NCI-H2196 (cell line): ENCODE measurements around the gene VWA2.
A peak's percentile ranks its signal among the peaks of the same experiment; 100 is the strongest.

Source experiments
- DNase-seq: peaks from one replicate; lab custom pipeline; 2025; ENCODE audit not compliant: unreplicated experiment; lab: John Stamatoyannopoulos, UW

Gene VWA2

GRCh38 chr10:114239117-114239993, at the start of gene VWA2:
Gene VWA2, plus strand, starts transcription at chr10:114239254. Its CDS starts 9,460 bp downstream, at chr10:114248714.
- DNase-seq, result peak; percentile 26

DNA sequence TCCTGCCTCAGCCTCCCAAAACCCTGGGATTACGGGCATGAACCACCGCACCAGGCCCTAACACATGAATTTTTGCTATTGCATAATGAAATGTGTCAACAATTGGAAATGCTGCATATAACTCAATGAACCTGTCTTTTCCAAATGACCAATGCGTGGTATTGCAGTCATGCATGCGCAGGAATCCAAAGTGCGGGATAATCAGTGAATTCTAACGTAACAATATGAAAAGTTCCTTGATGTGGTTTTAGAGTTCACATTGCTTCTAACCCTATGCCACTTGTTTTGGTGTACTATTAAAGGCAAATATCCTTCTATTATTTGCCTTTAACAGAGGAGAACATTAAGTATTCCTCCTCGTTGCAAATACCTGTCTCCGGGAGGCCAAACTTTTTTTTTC, 49.4 kb upstream of the VWA2 start:
- DNase-seq, result no peak

GRCh38 chr10:114195079-114195478, 44.0 kb upstream of the VWA2 start:
- no peak for DNase-seq

GRCh38 chr10:114199239-114199638, 39.8 kb upstream of the VWA2 start:
- DNase-seq, result no peak

DNA sequence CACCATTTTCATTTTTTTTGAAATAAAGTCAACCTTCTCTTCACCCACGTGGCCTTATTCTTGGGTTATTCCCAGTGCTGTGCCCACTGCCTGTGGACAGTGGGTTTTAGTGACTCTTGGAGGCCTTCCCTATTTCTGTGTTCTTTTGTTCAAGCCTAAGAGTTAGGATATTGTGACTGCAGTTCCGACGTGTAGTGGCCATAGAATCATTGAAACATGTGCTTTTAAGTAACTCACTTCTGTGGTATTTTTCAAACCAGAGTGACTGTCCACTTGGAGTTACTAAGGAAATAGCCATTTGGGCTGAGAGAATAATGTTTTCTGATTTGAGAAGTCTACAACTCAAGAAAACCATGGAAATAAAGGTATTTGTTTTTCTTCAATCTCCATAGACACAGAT, 36.2 kb upstream of the VWA2 start:
- DNase-seq, result no peak

DNA sequence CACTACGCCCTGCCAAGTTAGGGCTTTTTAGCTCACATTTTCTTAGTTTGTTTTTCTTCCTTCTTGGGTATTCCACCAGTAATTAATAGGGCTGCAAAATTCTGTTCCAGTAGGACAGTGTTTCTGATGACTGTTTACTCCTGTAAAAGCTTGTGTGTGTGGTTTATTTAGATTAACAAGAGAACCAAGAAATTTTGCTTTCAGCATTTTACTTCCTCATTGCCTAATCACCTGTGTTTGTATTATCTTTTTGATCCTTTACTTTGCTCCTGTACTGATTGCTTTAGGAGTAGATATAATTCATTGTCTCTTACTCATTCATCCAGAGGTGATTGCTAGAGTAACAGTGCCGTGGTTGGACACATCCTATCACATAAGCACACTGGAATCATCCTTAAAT, 32.2 kb upstream of the VWA2 start:
- no peak for DNase-seq

DNA sequence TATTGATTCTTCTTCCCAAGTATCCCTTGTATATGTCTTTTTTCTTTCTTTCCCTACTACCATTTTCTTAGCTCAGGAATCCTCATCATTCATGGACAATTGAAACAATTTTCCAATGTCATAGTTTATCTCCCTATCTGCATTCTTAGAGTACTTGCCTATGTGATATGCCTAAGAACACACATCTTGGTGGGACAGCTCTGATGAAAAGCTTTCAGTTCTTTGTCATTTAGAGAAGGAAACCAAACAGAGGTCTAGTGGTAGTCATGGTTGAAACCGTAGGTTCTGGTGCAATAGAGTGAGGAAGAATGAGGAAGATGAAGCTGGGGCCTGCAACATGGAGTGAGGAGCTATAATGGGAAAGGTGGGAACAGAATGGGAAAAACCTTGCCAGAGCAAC, 31.7 kb upstream of the VWA2 start:
- no peak for DNase-seq

DNA sequence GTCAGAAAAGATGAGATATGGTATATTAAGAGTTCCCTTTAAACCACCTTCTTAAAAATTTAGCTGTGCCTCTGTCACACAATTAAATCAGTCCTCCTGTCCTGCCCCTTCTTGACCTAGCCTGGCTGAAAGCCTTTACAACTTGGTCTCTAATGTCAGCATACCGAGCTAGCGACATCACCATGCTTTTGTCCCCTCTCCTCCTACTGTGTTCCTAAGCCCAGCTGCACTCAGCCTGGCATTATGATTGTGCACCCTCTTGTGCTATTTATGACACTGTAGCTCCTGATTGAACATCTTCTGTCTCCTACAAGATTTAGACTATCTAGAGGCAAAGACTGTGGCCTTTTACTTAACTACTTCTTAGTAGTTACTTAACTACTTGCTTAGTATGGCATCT, 30.7 kb upstream of the VWA2 start:
- no peak for DNase-seq

- DNase-seq, result no peak
These were observed 26.9 kb upstream of the VWA2 start for GRCh38 chr10:114212153-114212552.

DNA sequence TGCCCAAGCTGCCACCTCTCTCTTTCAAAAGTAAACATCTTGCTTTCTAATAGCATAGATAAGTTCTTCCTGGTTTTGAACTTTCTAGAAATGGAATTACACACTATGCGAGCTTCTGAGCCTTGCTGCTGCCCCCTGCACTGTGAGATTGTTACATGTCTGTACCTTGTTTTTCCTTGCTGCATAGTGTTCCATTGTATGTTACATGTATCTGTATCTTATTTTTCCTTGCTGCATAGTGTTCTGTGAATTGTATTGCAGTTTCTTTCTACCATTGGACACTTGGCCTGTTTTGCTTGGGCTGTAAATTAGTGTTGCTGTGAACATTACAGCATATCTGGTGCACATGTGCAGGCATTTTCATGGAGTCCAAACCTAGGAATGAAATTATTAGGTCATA, 24.0 kb upstream of the VWA2 start:
- no peak for DNase-seq

GRCh38 chr10:114220281-114220680, 18.8 kb upstream of the VWA2 start:
- no peak for DNase-seq

DNA sequence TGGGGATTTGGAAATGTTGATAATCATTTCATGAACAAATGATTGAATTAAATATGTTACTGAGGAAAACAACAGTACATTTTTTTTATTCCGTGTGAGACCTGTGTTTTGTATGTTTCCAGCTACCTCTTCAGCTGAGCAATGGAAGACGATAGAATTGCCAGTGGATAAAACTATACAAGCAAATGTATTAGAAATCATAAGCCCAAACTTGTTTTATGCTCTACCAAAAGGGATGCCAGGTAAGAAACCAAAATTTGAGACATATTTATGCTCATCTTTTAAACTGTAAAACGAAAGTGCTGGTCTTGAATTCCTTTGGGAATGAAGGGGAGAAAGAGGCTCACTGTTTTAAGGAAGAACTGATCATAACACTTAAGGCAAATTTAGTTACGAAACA, 17.8 kb upstream of the VWA2 start:
- no peak for DNase-seq

- no peak for DNase-seq
These were observed 16.0 kb upstream of the VWA2 start for GRCh38 chr10:114223066-114223465.

- DNase-seq, result no peak
These were observed 10.9 kb upstream of the VWA2 start for GRCh38 chr10:114228156-114228555.

DNA sequence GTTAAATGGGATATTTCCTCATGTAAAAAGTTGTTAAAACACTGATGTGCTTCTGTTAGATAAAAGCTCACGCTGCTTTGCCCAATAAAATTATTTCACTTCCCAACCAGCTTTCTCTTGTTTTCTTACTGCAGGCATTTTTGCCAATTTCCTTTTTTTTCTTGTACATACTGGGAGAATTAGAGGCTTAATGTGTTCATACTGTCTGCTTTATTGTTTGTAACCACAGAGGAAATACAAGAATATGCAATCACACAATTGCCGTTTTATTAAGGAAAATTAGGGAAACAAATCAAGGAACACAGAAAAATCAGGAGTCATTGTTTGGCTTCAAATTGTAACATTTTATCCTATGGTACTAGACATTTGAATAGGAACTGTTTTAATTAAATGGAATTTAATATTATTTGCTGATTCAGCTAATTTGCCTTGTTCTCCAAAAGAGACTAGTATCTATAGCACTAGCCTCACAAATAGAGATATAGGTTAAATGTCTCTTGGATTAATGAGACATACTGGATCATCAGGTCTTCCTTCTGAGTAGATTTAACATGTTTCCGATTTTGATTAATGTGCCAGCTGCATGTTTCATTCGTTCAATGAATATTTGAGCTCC, 6.4 kb upstream of the VWA2 start:
- no peak for DNase-seq

- DNase-seq, result no peak
These were observed 5.6 kb upstream of the VWA2 start for GRCh38 chr10:114233482-114233881.

DNA sequence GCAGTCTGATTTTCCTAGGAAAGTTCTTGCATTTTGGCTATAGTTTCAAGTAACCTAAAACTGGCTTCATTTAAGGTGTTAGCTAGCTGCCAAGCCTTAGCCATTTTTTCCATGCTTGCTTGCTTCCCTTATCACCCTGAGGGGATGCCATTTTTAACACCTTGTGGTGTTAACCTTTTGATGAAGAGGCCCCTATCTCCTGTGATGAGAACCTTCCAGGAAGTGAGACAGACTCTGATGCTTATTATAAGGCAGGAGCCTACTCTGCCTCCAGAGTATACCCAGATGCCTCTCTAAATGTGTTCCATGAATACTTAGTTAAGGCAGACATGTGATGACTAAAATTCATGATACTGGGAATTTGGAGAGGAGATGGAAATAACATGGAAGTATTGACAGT, 4.9 kb upstream of the VWA2 start:
- DNase-seq, result no peak

DNA sequence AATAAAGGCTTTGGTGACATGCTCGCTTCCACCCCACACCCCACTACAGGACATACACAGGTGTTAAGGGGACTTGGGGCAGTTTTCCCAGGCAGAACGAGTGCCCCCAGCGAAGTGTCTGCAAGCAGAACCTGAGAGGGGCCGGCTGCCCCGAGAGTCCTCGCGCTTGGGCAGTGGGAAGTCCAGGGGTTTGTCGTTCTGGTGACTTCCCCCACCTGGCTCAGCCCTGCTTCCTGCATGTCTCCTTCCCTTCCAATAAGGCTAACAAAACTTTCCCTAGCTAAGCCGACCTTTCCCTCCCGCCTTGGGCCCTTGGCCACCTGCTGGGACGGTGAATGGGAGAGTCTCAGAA, 916 bp downstream of the VWA2 start:
- DNase-seq, result no peak

- DNase-seq, result no peak
These were observed 3.2 kb downstream of the VWA2 start for GRCh38 chr10:114242235-114242634.

- DNase-seq, result no peak
These were observed 4.6 kb downstream of the VWA2 start for GRCh38 chr10:114243661-114244060.

- no peak for DNase-seq
These were observed 5.1 kb downstream of the VWA2 start for GRCh38 chr10:114244126-114244525.

DNA sequence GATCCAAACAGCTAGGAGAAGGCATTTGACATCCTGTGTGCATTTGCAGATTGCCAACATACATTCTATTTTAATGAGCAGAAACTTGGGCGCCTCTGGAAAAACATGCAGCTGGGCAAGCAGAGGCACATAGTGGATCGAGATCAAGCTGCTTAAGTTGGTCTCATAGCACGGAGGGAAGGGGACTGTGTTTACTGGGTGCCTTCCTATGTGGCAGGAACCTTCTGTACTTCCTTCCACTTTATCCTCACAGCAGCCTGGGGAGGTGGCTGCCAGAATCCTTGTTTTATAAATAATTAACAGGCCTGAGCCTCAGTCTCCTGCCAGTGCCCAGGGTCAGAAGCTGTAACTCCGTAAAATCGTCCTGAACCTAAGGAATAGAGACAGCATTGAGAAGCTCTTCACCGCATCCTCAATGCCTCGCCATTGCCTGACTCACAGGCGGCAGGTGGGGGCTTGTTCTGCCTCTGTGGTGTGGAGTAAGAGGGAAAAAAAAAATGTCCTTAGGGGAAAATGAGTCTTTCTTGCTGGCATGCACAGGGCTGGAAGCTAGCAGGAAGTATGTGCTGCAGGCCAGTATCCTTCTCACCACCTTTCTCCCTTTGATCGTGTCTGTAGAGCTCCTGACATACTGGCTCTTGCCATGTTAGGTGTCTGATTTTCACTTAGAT, 6.2 kb downstream of the VWA2 start:
- no peak for DNase-seq
